Head of caudate nucleus (tissue), 42 donors: ENCODE data around the gene SIPA1L3.

ENCODE experiments used
- DNase-seq, 42 donors: peaks; one replicate each; pipeline versions ENCODE4 v3.0.0 to v3.0.0-alpha.2; 2020 to 2021; ENCODE audit warnings: mixed read lengths in 7 of 42
- intact Hi-C: fragments of 100-400 bp; cut with DNase I; formaldehyde crosslinking; loops from one replicate; pipeline ENCODE4 v1.15.0; 2022

Gene SIPA1L3

DNA sequence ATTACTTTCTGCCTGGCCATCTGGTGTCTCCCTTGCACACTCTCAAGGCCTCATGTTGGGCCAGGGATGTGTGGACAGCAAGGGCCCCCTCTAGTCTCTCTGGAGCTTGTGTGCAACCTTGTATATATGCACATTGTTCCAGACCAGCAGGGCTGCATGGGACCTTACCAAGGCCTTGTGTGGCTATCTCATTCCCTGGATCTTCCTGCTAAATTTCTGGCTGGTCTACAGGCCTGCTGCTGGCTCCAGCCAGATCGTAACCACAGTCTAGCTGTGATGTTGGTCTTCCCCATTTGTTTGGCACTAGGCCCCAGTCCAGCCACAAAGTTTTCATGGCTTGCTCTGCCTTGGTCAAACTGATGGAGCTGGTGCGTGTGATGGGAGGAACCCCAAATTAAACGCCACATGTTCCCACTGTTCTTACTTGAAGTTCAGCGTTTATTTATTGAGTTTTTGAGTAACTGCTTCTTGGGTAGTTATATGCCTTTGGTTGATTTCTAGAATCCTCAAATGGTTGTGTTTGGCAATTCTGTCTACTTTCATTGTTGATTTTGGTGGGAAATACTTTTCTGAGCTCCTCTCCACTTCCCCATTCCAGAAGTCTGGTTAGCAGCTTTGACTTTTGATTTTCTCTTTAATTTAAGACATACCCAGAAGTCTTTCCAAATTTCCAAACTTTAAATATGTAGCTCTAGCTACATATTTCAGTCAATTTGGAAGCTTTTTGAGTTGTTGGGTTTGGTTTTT is 56.4 kb downstream of the SIPA1L3 start:
- no peak for DNase-seq
- intact Hi-C loops, result no loop called here

DNA sequence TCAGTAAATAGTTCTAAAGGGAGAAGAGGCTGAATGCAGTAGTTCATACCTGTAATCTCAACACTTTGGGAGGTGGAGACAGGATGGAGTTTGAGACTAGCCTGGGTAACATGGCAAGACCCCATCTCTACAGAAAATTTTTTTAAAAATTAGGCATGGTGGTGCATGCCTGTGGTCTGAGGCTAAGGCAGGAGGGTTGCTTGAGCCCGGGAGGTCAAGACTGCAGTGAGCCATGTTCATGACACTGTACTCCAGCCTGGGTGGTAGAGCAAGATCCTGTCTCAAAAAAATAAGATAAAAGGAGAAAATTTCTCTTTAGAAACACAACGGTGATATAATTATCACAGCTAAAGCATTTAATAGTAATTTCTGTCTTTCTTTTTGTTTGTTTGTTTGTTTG is 57.1 kb downstream of the SIPA1L3 start:
- DNase-seq, result no peak
- intact Hi-C loops, result no loop called here

DNA sequence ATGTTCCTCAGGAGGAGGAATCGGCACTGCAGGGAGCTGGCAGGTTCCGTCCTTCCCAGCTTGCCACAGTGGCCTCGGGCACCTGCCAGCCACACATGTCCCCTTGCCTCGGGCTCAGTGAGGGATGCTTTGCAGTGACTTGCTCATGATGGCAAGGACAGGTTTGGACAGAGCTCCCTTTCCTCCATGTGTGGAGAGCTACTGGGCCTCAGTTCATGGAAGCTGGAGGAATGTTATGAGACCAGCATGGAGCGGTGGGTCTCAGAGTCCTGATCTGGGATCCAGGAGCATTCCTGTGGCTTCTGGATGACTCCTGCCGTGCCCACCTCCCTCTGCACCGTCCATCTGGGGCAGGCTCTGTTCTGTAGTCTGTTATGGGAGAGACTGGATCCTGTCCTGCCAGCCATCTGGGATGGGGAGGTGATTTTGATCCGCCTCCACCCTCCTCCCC is 59.2 kb downstream of the SIPA1L3 start:
- DNase-seq, result peak in 1 of 42 donors; percentile 7
- intact Hi-C loops, result no loop called here

DNA sequence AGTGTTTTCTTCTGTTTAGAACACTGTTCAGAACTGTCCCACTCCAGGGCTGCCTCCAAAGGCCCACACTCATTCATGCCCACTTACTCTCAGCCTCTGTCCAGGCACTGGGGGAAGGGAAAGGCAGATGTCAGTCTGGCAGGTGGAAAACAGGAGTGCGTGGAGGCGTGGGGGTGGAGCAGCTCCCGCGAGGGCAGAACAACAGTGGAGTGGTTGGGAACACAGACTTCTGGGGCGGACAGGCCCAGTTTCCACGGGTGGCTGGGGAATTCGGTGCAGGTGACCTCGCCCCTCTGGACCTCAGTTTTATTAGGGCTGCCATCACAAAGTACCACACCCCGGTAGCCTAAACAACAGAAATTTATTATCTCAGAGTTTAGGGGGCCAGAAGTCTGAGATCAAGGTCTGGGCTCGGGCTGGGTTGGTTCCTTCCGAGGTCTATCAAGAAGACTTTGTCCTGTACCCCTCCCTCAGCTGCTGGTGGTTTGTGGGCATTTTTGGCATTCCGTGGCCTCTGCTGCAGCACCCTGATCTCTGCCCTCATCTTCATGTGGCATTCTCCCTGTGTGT is 59.7 kb downstream of the SIPA1L3 start:
- intact Hi-C loops, result no loop called here
- DNase-seq, result peak in 2 of 42 donors; percentile 15 to 32

DNA sequence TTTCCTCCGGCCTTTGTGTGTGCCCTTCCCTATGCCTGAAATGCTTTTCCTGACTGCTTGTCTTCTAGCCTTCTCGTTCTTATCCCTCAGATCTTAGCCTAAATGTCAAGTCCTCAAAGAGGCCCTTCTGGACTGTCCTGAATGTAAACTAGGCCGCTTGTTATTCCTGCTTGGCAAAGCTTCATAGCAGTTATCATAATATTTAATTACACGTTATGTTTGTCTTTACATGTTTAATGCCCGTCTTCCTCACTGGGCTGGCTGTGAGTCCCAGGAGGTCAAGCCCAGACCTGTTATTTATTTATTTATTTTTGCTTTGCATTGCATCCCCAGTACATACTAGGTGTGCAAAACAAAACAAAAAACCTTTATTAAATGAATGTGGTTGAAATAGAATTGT is 62.7 kb downstream of the SIPA1L3 start:
- intact Hi-C loops, result no loop called here
- no peak for DNase-seq

DNA sequence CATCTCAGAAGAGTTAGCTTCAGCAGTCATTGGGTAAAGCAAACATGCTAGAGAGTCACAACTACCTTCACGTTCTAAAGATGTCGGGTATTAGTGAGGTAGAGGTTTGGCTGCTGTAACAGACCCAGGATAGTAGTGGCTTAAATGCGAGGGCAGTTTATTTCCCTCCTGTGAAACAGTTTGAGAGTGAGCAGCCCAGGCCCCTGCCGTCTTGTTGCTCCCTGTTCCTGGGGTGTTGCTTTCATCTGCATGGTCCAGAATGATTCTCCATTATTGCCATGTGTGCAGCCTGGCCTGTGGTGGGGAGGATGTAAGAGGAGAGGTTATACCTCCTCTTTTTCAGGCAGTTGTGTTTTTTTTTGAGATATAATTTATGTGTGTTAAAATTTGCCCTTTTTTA is 63.7 kb downstream of the SIPA1L3 start:
- intact Hi-C loops, result no loop called here
- no peak for DNase-seq

DNA sequence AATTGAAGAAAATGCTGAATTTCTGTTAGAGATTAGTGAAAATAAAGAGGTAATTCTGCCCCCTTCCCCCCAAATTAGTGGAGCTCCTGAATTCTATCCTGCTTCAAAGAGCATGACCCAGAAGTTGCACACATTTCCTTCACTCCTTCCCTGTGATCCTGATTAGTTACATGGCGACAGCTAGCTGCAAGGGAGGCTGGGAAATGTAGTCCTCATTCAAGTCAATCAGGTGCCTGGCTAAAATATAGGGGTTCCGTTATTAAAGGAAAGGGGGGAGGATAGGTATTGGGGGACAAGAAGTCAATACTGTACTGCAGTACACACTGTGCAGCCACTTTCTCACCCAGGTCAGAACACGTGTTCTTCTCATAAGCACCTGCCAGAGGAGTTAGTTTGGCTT is 65.8 kb downstream of the SIPA1L3 start:
- intact Hi-C loops, result no loop called here
- no peak for DNase-seq

DNA sequence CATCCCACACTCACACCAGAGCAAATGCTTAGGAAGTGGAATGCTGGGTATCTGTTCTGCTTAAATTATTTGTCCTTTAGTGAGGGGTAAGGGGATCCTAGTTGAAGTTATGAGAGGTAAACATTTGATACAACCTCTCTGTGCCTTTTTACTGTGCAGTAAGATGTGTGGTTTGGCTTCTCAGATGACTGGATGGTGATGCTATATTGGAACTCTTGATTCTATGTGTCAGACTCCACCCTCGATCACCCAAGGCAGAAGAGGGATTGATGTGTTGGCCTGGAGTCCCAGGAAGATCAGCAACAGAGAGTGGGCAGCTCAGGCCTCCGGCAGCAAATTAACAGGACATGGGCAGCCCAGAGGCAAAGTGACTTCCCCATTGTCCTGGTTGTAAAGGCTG is 66.7 kb downstream of the SIPA1L3 start:
- intact Hi-C loops, result no loop called here
- DNase-seq, result no peak

DNA sequence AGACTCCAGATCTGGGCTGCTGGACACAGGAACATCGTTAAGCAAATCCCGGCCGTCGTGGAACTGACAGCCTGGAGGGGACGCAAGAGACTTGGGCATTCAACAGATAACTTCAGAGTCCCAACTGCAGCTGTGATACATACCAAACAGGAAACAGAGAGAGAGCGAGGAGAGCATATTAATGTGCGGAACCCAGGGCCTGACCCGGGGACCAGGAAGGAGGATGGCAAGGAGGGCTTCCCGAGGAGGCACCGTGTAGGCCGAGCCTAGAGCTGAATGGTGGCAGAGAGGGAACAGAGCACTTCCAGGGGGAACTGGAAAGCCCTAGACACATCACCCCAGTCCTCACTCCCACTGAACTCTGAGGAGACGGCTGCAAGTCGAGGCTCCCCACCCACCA is 68.1 kb downstream of the SIPA1L3 start:
- intact Hi-C loops, result no loop called here
- peak in 22 of 42 donors; percentile 11 to 75 (median 40) for DNase-seq

DNA sequence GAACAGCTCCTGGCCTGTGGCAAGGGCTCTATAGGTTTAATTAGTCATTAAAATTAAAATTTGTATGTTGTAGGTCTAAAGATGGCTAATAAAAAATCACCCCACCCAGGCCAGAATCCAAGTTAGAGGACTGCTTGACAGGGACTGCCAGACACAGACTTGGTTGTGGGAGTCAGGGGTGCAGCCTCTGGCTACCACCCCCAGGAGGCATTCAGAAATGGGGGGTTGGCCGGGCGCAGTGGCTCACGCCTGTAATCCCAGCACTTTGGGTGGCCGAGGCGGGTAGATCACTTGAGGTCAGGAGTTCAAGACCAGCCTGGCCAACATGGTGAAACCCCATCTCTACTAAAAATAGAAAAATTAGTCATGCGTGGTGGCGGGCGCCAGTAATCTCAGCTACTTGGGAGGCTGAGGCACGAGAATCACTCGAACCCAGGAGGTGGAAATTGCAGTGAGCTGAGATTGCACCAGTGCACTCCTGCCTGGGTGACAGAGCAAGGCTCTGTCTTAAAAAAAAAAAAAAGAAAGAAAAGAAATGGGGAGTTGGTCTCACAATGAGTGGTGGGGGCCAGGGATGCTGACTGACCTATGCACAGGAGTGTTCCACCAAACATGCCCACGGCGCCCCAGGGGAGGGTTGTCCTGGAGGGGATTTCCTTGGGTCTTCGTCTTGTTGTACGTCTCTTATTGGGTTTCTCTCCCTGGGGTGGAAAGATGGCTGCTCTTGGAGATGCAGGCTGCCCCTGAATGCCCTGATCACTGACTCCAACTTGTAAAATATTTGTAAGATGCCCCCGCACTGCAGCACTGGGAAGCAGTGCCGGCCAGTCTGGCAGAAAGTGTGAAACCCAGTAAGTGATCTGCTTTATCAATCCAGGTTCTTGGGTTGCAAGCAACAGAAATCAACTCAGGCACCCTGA is 68.8 kb downstream of the SIPA1L3 start:
- intact Hi-C loops, result no loop called here
- DNase-seq, result peak in 1 of 42 donors; percentile 28

DNA sequence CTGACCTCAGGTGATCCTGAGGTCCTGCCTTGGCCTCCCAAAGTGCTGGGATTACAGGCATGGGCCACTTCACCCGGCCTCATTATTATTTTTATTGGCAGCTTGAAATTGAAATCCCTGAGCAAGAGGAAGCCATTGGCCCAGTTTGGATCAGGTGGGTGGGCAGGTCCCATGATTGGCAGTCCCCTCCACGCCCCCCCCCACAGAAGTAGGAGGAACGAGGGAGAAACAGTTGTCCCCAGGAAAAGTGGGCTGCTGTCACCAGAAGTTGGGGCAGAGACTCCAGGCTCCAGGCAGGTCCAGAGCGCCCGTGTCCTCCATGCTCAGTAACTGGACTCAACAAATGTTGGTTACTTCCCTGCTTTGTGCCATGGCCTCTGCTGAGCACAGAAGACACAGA is 70.4 kb downstream of the SIPA1L3 start:
- intact Hi-C loops, result no loop called here
- DNase-seq, result no peak

DNA sequence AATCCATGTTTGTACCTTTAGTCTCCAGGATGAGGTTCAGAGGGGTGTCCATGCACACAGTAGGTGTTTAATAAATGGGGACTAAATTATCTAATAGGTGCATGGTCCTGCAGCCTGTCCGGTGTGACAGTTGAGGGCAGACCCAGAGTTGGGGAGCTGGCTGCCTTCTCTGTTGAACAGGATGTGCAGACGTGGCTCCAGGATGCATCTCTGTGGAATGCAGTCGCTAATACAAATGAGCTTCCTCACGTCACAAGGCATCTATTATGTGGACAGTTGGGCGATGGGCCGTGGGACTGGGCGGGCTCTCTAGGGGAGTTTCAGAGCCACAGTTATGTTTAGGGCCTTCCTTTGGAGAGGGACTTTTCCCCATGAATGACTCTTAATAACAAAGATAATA is 71.0 kb downstream of the SIPA1L3 start:
- intact Hi-C loops, result no loop called here
- DNase-seq, result peak in 31 of 42 donors; percentile 18 to 77 (median 45)

DNA sequence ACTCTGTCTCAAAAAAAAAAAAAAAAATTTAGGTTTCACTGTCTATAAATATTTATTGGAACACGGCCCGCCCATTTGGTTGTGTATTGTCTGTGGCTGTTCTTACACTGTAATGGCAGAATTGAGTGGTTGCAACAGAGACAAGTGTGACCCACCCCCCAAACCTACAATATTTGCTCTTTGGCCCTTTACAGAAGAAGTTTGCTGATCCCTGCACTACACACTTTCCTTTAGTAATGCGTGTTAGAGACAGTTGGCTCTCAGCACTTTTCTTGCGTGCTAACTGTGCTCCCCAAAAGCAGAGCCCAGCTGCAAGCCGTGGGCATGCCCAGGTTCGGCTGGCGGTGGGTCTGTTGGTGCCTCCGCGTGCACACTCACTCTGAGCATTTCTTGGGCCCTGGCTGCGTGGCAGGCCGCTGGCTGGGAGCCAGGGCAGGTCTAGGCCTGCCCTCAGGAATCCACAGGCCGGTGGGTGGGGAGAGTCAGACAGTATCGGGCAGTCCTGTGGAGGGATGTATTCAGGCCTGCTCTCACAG is 72.6 kb downstream of the SIPA1L3 start:
- intact Hi-C loops, result no loop called here
- no peak for DNase-seq

DNA sequence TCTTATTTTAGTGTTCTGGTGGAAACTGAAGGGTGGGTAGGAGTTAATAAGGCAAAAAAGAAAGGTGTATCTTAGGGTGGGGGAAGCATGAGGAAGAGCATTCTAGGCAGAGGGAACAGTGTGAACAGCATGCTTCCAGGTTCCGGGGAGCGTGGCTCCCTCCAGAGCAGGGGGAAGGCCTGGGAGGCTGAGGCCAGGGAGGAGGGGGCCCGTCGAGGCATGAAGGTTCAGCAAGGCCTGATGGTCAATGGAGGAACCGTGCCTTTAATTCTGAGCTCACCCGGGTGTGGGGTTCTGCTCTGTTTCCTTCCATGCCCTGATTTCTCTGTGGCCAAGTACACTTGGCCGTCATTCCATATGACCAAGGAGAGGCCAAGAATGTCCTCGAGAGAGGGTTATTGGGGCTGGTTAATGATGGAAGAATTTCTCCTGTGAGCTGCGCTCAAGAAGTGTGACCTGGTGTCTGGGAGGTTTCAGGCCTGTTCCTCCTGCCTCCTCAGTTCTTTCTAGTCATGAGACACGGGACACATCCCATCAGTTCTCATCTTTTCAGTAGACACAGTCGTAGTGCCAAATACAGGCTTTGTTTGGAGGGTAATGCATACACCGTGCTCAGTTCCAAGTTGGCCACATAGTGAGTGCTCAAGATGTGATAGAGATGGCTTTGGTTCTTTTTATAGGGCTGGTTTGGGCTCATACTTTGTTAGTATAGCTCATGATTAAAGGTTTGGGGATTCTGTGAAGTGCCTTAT is 73.6 kb downstream of the SIPA1L3 start:
- DNase-seq, result peak in 4 of 42 donors; percentile 33 to 49 (median 39)
- intact Hi-C loops, result no loop called here

DNA sequence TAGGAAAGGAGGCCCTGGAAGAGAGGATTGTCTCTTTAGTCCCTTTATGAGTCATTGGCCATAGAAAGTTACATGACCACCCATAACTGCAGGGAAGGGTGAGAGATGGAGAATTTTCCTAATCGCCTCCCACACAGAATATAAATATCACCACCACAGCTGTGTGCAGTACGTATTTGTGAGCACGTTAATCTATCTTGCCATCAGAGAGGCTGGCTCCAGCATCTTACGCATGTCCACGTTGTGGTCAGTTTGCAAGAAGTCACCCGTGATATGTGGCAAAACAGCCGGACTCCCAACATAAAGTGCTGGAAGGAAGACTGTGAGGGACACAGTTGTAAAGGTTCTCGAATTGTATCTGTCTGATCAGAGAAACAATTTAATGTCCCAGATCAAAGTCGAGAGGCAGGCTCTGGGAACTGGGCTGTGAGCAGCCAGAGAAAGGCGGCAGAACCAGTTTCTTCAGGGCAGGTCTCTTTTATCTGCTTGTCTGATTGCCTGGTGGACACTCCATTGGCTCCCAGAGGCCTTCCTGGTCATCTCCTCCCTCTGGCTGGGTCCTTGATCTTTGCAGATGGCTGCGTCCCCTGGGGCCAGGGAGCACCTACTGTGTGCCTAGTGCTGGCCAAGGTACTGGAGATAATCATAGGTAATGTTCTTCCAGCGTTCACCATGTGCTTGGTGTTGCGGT is 74.9 kb downstream of the SIPA1L3 start:
- intact Hi-C loops, result no loop called here
- no peak for DNase-seq

DNA sequence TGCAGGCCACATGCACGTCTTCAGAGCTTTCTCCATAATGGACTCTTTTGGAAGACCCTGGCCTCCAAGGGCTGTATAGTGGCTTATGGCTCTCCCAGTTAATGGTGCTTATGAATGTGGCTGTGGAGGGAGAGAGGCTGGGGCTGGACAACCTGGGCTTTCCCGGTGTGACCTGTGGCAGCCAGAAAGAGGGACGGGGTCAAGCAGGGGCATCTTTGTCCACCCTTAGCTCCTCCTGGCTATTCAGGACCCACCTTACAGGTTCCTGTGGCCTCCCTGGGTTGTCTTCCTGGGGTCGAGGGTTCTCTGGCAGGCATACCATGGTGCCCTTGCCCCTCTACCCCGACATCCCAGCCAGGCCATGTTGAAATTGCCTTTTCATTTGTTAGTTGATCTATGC is 75.6 kb downstream of the SIPA1L3 start:
- DNase-seq, result no peak
- intact Hi-C loops, result no loop called here

DNA sequence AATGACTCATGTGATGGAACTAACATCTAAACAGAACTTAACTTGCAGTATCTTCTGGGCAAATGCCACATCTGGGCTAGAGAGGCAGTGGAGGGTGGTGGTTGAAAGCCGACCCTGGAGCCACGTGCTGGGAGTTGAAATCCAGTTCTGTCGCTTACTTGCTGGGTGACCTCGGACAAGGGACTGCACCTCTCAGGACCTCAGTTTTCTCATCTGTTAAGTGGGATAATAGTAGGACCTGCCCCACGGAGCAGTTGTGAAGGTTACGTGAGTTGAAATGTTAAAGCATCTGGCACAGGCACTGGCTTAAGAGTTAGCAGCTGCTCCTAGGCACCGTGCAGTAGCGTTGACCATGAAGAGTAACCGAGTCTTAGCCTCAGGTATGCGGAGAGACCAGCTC is 76.1 kb downstream of the SIPA1L3 start:
- intact Hi-C loops, result no loop called here
- DNase-seq, result no peak

DNA sequence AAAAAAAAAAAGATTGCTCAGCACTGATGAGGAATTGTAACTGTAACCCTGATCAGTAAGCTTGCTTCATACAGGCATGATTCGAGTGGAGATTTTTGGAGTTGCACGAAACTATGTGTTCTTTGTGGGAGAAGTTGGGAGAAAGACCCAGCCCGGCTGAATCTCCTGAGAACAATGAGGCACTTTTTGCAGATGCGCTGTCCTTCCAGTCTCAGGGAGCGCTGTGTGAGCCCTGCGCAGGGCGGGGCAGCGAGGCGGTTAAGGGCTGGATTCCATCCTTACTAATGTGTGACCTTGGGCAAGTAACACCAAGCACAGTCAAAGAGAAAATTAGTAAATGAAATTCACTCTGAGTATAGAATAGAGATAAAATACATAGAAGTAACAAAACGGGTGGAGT is 76.9 kb downstream of the SIPA1L3 start:
- intact Hi-C loops, result no loop called here
- peak in 39 of 42 donors; percentile 24 to 82 (median 57) for DNase-seq
